Gastroesophageal sphincter (tissue), 3 donors: ENCODE results near the gene SECTM1.

ENCODE experiments used
- EP300 ChIP-seq: sonication (generic); formaldehyde crosslinking; IDR thresholded peaks from one replicate; pipeline ENCODE4 v1.6.1; 2017; ENCODE audit warnings: antibody characterized with exemption, mild to moderate bottlenecking
- POLR2AphosphoS5 ChIP-seq: sonication (generic); formaldehyde crosslinking; IDR thresholded peaks from one replicate; pipeline ENCODE4 v1.6.1; 2017; ENCODE audit warnings: antibody characterized with exemption
- TF ChIP-seq, protein P1 (sequence below), 4 experiments: fragments of 200-600 bp in 2 of 4; fragments of 450-650 bp in 2 of 4; sonication (generic) in 1 of 4; IDR thresholded peaks; one replicate each; pipeline ENCODE4 v1.5.1; 2017 to 2019; ENCODE audit warnings: antibody characterized with exemption in 4 of 4, mild to moderate bottlenecking in 2 of 4, moderate library complexity in 2 of 4

DNA sequence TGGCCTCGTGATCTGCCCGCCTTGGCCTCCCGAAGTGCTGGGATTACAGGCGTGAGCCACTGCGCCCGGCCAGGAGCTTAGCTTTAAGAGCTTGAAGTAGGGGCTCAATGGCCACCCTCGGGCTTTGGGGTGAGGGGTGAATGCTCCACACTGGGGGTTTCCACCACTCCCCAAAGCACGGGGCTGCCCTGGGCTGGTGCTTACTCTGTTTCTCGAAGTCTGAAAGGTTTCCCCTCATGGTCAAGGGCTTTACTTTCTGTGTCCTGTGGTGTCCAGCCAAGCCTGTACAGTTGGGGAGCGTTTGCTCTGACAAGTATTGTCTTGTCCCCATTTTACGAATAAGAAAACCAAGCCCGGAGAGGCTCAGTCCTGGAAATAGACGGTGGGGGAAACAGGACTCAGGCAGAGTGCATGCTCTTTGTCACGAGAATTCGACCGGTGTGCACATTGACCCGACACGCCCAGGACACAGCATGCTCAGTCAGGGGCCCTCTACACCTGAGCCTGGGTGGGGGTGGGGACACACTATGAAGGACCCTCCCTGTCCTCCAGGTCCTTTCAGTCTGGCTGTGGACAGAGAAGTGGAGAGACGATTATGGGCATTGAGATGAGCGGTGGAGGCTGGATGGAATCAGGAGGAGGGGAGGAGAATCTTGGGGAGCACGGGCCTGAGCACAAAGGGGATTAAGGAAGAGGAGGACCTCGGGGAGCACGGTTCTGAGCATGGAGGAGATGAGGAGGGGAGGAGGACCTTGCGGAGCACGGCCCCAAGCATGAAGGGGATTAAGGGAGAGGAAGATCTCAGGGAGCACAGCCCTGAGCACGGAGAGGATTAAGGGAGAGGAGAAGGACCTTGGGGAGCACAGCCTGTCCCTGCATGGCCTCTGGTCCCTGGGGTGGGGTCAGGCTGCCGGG, 23.7 kb downstream of the SECTM1 start:
- TF ChIP-seq, protein P1, sequence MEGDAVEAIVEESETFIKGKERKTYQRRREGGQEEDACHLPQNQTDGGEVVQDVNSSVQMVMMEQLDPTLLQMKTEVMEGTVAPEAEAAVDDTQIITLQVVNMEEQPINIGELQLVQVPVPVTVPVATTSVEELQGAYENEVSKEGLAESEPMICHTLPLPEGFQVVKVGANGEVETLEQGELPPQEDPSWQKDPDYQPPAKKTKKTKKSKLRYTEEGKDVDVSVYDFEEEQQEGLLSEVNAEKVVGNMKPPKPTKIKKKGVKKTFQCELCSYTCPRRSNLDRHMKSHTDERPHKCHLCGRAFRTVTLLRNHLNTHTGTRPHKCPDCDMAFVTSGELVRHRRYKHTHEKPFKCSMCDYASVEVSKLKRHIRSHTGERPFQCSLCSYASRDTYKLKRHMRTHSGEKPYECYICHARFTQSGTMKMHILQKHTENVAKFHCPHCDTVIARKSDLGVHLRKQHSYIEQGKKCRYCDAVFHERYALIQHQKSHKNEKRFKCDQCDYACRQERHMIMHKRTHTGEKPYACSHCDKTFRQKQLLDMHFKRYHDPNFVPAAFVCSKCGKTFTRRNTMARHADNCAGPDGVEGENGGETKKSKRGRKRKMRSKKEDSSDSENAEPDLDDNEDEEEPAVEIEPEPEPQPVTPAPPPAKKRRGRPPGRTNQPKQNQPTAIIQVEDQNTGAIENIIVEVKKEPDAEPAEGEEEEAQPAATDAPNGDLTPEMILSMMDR (IDR thresholded peaks at IDR 0.05) = no peak
- no peak for TF ChIP-seq EP300
- no peak for TF ChIP-seq POLR2AphosphoS5
